ENCODE data around the gene PPP6R2. TPM values are rescaled to one million over a fixed set of nuclear protein-coding genes. Genes with fewer than 3 reads are reported as not detected.

PPP6R2 gene
- polyA plus RNA-seq, 2 of the 4 experiments (the other 2 are of a cell fraction), result 9.6 to 14.7 TPM

GRCh38 chr22:50487290-50488005 is 144.3 kb downstream of the PPP6R2 start (continued):
- TF ChIP-seq HMGXB4 (CRISPR knock-in tag; IDR thresholded peaks at IDR 0.05; ENCODE audit: borderline replicate concordance), result no peak

GRCh38 chr22:50488006-50488677 is 145.0 kb downstream of the PPP6R2 start:
- no peak for TF ChIP-seq EP300 (IDR thresholded peaks at IDR 0.05)
- TF ChIP-seq ZFP36 (IDR thresholded peaks at IDR 0.05; ENCODE audit: borderline replicate concordance, partially characterized antibody), result no peak
- no peak for TF ChIP-seq TP53 (CRISPR knock-in tag; IDR thresholded peaks at IDR 0.05)
- no peak for TF ChIP-seq HOXA7 (CRISPR knock-in tag; IDR thresholded peaks at IDR 0.05)
- TF ChIP-seq CHD2 (IDR thresholded peaks at IDR 0.05; ENCODE audit: low read length, partially characterized antibody), result no peak
- TF ChIP-seq BHLHE40 (IDR thresholded peaks at IDR 0.05; ENCODE audit: low read depth, low read length), result no peak
- TF ChIP-seq GATA3 (IDR thresholded peaks at IDR 0.05; ENCODE audit: borderline replicate concordance), result no peak
- no peak for TF ChIP-seq HOXB5 (CRISPR knock-in tag; IDR thresholded peaks at IDR 0.05)
- no peak for TF ChIP-seq NPAS2 (CRISPR knock-in tag; IDR thresholded peaks at IDR 0.05; ENCODE audit: borderline replicate concordance)
- TF ChIP-seq JUNB (IDR thresholded peaks at IDR 0.05), result no peak
- TF ChIP-seq FOXS1 (CRISPR knock-in tag; IDR thresholded peaks at IDR 0.05), result no peak
- TF ChIP-seq MAX (IDR thresholded peaks at IDR 0.05), result no peak
- no peak for TF ChIP-seq BCL3 (IDR thresholded peaks at IDR 0.05)
- FAIRE-seq, result no peak
- Histone ChIP-seq H3K4me2 (no peak overlapping the region), H3K9me3 (no peaks in the 10 kb centered on the region), H3K4me1 (peaks cover 24% of the 10 kb centered on the region; the same call in 2 of the 3 replicates), H3K4me3 (no peak overlapping the region), H3K27ac (no peak overlapping the region)
- CTCF ChIA-PET, result interaction anchor here (1.5 to 1.9 kb wide), 2 partner anchors 10 to 133 kb away, joined by 4 to 9 read pairs; no protein-coding TSS in a partner anchor
- WGBS (ENCODE audit: missing lambda C conversion rate), result 85% methylated on average over 5 of the region's 18 CpGs
- no peak for ATAC-seq
- no peak for DNase-seq (ENCODE audit: low read depth in 1 of 2, low spot score in 1 of 2)
- POLR2A ChIA-PET, result no interaction called here

- CTCF ChIA-PET, result no interaction called here
- no peak for DNase-seq (ENCODE audit: low read depth in 1 of 2, low spot score in 1 of 2)
- 95% methylated on average over 16 of the region's 19 CpGs for WGBS (ENCODE audit: missing lambda C conversion rate)
- ATAC-seq, result no peak
- H3K4me3 ChIP-seq, result no peak overlapping the region
- no peak overlapping the region for H3K27ac ChIP-seq
- POLR2A ChIA-PET, result no interaction called here
- TF ChIP-seq CHD4 (IDR thresholded peaks at IDR 0.05; ENCODE audit: borderline replicate concordance), result no peak
- TF ChIP-seq CEBPB (IDR thresholded peaks at IDR 0.05), result no peak
- TF ChIP-seq NFE2L2 (conservative IDR thresholded peaks at IDR 0.05; ENCODE audit: low read length), result no peak
- TF ChIP-seq HES2 (IDR thresholded peaks at IDR 0.05), result no peak
- TF ChIP-seq RNF2 (IDR thresholded peaks at IDR 0.05; ENCODE audit: borderline replicate concordance, low read depth), result no peak
- TF ChIP-seq EP300 (IDR thresholded peaks at IDR 0.05), result no peak
- TF ChIP-seq KDM1A (IDR thresholded peaks at IDR 0.05; ENCODE audit: low read depth), result no peak
- no peak for TF ChIP-seq SMC3 (IDR thresholded peaks at IDR 0.05)
- no peak for TF ChIP-seq HOXB5 (CRISPR knock-in tag; IDR thresholded peaks at IDR 0.05)
- TF ChIP-seq MAZ (IDR thresholded peaks at IDR 0.05; ENCODE audit: borderline replicate concordance, low read depth, low read length), result no peak
- no peak for TF ChIP-seq EHF (CRISPR knock-in tag; IDR thresholded peaks at IDR 0.05)
- TF ChIP-seq POLR2AphosphoS2 (conservative IDR thresholded peaks at IDR 0.05; ENCODE audit: low read length), result no peak
- no peak for TF ChIP-seq JUNB (IDR thresholded peaks at IDR 0.05)
- H3K4me2 ChIP-seq, result no peak overlapping the region
- FAIRE-seq, result no peak
- H3K4me1 ChIP-seq, result peaks cover 23% of the 10 kb centered on the region; the same call in 2 of the 3 replicates
- no peaks in the 10 kb centered on the region for H3K9me3 ChIP-seq
Observed at GRCh38 chr22:50488886-50489285, 145.8 kb downstream of the PPP6R2 start.

Data from A549 (cell line).